ENCODE measurements around the gene ASPHD2. TPM values are rescaled to one million over a fixed set of nuclear protein-coding genes. Genes with fewer than 3 reads are reported as not detected.

The ASPHD2 gene
- total RNA-seq, 1 experiment from 2014 or later, result 7.1 TPM

GRCh38 chr22:26416256-26416655 is 12.8 kb upstream of the ASPHD2 start:
- Histone ChIP-seq H3T11ph (ENCODE audit: low read length) (no peak overlapping the region), H2BK5ac (ENCODE audit: insufficient read length, low read length) (no peak overlapping the region), H2BK12ac (ENCODE audit: insufficient read length, low read depth, low read length) (peak overlapping the region; percentile 30), H3K23ac (ENCODE audit: insufficient read length, low read depth, low read length) (no peak overlapping the region), H3K27me3 (ENCODE audit: insufficient read depth, low read length) (no peaks in the 10 kb centered on the region; the same call in 1 of the 2 replicates), H3K18ac (ENCODE audit: insufficient read length, low read depth, low read length) (no peak overlapping the region), H3K23me2 (ENCODE audit: insufficient read length, low read depth, low read length, poor library complexity, severe bottlenecking) (no peaks in the 10 kb centered on the region), H3K9me3 (ENCODE audit: control insufficient read depth, low read depth, low read length) (no peaks in the 10 kb centered on the region), H3K79me2 (ENCODE audit: insufficient read depth, low read length) (no peaks in the 10 kb centered on the region), H4K5ac (ENCODE audit: insufficient read length, low read depth, low read length) (no peak overlapping the region), H3K56ac (ENCODE audit: insufficient read length, low read depth, low read length) (no peak overlapping the region), H2BK15ac (ENCODE audit: low read depth, low read length) (no peak overlapping the region), H4K20me1 (ENCODE audit: control insufficient read depth, insufficient read depth, insufficient read length) (no peaks in the 10 kb centered on the region), H2BK20ac (ENCODE audit: low read depth, low read length, poor library complexity, severe bottlenecking) (no peak overlapping the region), H3K4ac (ENCODE audit: low read depth, low read length) (no peak overlapping the region), H4K8ac (replicated peaks; ENCODE audit: insufficient read length, low read depth, low read length) (no peak overlapping the region), H3K9ac (ENCODE audit: extremely low read depth, insufficient read length, low read length) (no peak overlapping the region), H2AK5ac (ENCODE audit: insufficient read length, low read length) (no peak overlapping the region), H3K79me1 (ENCODE audit: insufficient read depth, low read depth, low read length, poor library complexity, severe bottlenecking) (no peaks in the 10 kb centered on the region), H3K4me2 (ENCODE audit: insufficient read depth, insufficient read length, low read length) (no peak overlapping the region), H2AFZ (ENCODE audit: low read length) (no peak overlapping the region), H4K91ac (ENCODE audit: insufficient read length, low read depth, low read length) (no peak overlapping the region), H3K27ac (ENCODE audit: insufficient read length, low read depth, low read length) (no peak overlapping the region), H3K4me1 (ENCODE audit: insufficient read depth, low read length) (peaks cover 7% of the 10 kb centered on the region; the same call in 1 of the 2 replicates), H3K14ac (ENCODE audit: insufficient read depth, low read length) (no peak overlapping the region), H2BK120ac (ENCODE audit: low read depth, low read length, poor library complexity, severe bottlenecking) (no peak overlapping the region)
- H3K27ac Mint-ChIP-seq, result no peak overlapping the region
- no peaks in the 10 kb centered on the region for H3K9me3 Mint-ChIP-seq
- H3K4me3 Mint-ChIP-seq, result no peak overlapping the region
- peaks cover 6% of the 10 kb centered on the region for H3K27me3 Mint-ChIP-seq (ENCODE audit: low read depth)
- WGBS (ENCODE audit: extremely low coverage, insufficient read length, low lambda C conversion rate), result no CpG with 5 or more reads among the region's 4 CpGs
- H3K4me1 Mint-ChIP-seq, result peaks cover 21% of the 10 kb centered on the region in 2 experiments
- TF ChIP-seq CTCF (conservative IDR thresholded peaks at IDR 0.05), result no peak
- no peaks in the 10 kb centered on the region for H3K36me3 Mint-ChIP-seq (ENCODE audit: insufficient read depth in 1 of 3, low read depth in 3 of 3)
- no peak for DNase-seq
